Liver (tissue), 9 donors: ENCODE data around the gene FASTKD1. TPM values are rescaled to one million over a fixed set of nuclear protein-coding genes. Genes with fewer than 3 reads are reported as not detected.
"Not testable (repeated sequence)": the region's sequence is repeated elsewhere in the genome, so short reads cannot be mapped to it uniquely, and the experiment has no call there.

Experiments
- DNase-seq: peaks from one replicate; pipeline ENCODE4 v3.0.0-alpha.2; 2017; ENCODE audit warnings: low spot score
- H3K27ac ChIP-seq, 2 donors: one replicate each; pipeline ENCODE4 v1.7.0; 2013; ENCODE audit warnings: inconsistent platforms in 2 of 2, low read length in 2 of 2, control low read depth in 1 of 2, low read depth in 1 of 2, mild to moderate bottlenecking in 1 of 2
- H3K27me3 ChIP-seq, 4 donors: one replicate each; pipeline versions ENCODE4 v1.6.1 to v1.7.0; 2013; ENCODE audit warnings: low read length in 3 of 4, inconsistent platforms in 1 of 4, mild to moderate bottlenecking in 1 of 4, moderate library complexity in 1 of 4; ENCODE audit not compliant: control insufficient read depth in 4 of 4, insufficient read depth in 4 of 4
- H3K36me3 ChIP-seq, 4 donors: one replicate each; pipeline versions ENCODE4 v1.6.1 to v1.7.0; 2013; ENCODE audit warnings: low read length in 3 of 4, mild to moderate bottlenecking in 3 of 4, low read depth in 1 of 4, moderate library complexity in 1 of 4; ENCODE audit not compliant: control insufficient read depth in 4 of 4, insufficient read depth in 3 of 4
- H3K4me1 ChIP-seq, 4 donors: one replicate each; pipeline versions ENCODE4 v1.6.1 to v1.7.0; 2013; ENCODE audit warnings: low read length in 3 of 4, mild to moderate bottlenecking in 3 of 4, moderate library complexity in 1 of 4; ENCODE audit not compliant: control insufficient read depth in 4 of 4, insufficient read depth in 4 of 4
- H3K4me3 ChIP-seq, 3 donors: one replicate each; pipeline versions ENCODE4 v1.6.1 to v1.7.0; 2013; ENCODE audit warnings: low read length in 3 of 3, control low read depth in 1 of 3, low read depth in 1 of 3, mild to moderate bottlenecking in 1 of 3
- H3K9ac ChIP-seq, 2 donors: one replicate each; pipeline ENCODE4 v1.7.0; 2013; ENCODE audit warnings: low read length in 2 of 2, mild to moderate bottlenecking in 2 of 2, moderate library complexity in 2 of 2, control low read depth in 1 of 2, low read depth in 1 of 2
- H3K9me3 ChIP-seq, 4 donors: one replicate each; pipeline versions ENCODE4 v1.6.1 to v1.7.0; 2013; ENCODE audit warnings: low read length in 3 of 4; ENCODE audit not compliant: control insufficient read depth in 4 of 4
- JUND ChIP-seq, 2 donors: IDR thresholded peaks; 2 replicates each; pipeline ENCODE4 v1.6.1; 2016; ENCODE audit warnings: antibody characterized with exemption in 2 of 2
- REST ChIP-seq: IDR thresholded peaks from 2 replicates; pipeline ENCODE4 v1.6.1; 2016; ENCODE audit warnings: antibody characterized with exemption, mild to moderate bottlenecking
- RXRA ChIP-seq, 2 donors: IDR thresholded peaks; 2 replicates each; pipeline ENCODE4 v1.6.1; 2017 to 2018; ENCODE audit warnings: antibody characterized with exemption in 2 of 2, mild to moderate bottlenecking in 1 of 2
- SP1 ChIP-seq: IDR thresholded peaks from 2 replicates; pipeline ENCODE4 v1.6.1; 2018; ENCODE audit warnings: antibody characterized with exemption, mild to moderate bottlenecking
- TAF1 ChIP-seq: conservative IDR thresholded peaks from 2 replicates; pipeline ENCODE4 v1.6.1; 2016; ENCODE audit warnings: antibody characterized with exemption, mild to moderate bottlenecking
- YY1 ChIP-seq: IDR thresholded peaks from 2 replicates; pipeline ENCODE4 v1.6.1; 2016; ENCODE audit warnings: antibody characterized with exemption, mild to moderate bottlenecking
- ZBTB33 ChIP-seq: IDR thresholded peaks from 2 replicates; pipeline ENCODE4 v1.6.1; 2016; ENCODE audit warnings: antibody characterized with exemption
- WGBS: extraction: QIAGEN DNeasy Blood & Tissue Kit; methylation state at CpG from one replicate; pipeline ENCODE4 v1.1.7; 2013; 5-methylcytosine and 5-hydroxymethylcytosine counted together
- polyA plus RNA-seq, 2 donors: library from polyadenylated mRNA; stranded (reverse) in 1 of 2; unstranded in 1 of 2; fragments of 200-250 nt in 1 of 2; fragments of >200 nt in 1 of 2; fragmentation: Nextera tagmentation in 1 of 2; extraction: Ambion mirVana in 1 of 2; gene quantifications; one replicate each; pipeline versions ENCODE4 v1.2.1 to v1.2.3, GENCODE V29; 2013 to 2015
- total RNA-seq, 2 donors: library from RNA; depleted of rRNA; stranded (reverse); fragments of >200 nt; gene quantifications; one replicate each; pipeline ENCODE4 v1.2.3, GENCODE V29; 2014
- TF ChIP-seq, protein P1 (sequence below): IDR thresholded peaks from 2 replicates; pipeline ENCODE4 v1.6.1; 2016; ENCODE audit warnings: antibody characterized with exemption
- donor health status: healthy.
- donor health status: healthy.
- donor health status: healthy.
- donor health status: healthy.
- donor health status: healthy.

The FASTKD1 gene
- total and polyA plus RNA-seq, 4 donors: 6.7 to 20.7 (median 16.2) TPM

DNA sequence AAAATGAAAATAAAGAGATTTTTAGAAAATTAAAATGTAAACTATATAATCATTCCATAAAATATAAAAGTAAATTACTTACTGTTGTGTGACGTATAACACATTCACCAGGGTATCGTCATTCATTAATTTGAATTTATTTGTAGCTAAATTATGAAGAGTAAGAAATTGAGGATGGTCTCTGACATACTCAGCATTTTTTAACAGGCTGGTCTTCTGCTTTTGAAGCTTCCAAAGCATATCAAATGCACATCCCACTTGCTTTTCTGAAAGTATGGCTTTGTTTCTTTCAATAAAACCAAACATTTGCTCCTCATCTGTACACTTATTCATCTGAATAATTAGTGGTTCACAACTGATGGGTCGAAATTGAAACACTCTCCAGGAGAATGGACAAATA is 2.1 kb downstream of the FASTKD1 start:
- WGBS: 95% methylated on average over 3 of the region's 3 CpGs
- H3K9ac ChIP-seq: no peak overlapping the region
- no peak for DNase-seq
- H3K27me3 ChIP-seq: no peaks in the 10 kb centered on the region
- H3K27ac ChIP-seq: no peak overlapping the region
- H3K36me3 ChIP-seq: no peaks in the 10 kb centered on the region
- H3K4me3 ChIP-seq: no peak overlapping the region
- peaks cover 0 to 9% (median 7%) of the 10 kb centered on the region in 4 donors for H3K4me1 ChIP-seq
- no peaks in the 10 kb centered on the region for H3K9me3 ChIP-seq
- TF ChIP-seq, protein P1, sequence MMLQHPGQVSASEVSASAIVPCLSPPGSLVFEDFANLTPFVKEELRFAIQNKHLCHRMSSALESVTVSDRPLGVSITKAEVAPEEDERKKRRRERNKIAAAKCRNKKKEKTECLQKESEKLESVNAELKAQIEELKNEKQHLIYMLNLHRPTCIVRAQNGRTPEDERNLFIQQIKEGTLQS: no peak
- TF ChIP-seq ZBTB33 (no peak), REST (no peak)

GRCh38 chr2:169570752-169571151 is 2.9 kb downstream of the FASTKD1 start:
- not testable (repeated sequence) for DNase-seq, H3K4me3 ChIP-seq, H3K27ac ChIP-seq, H3K9me3 ChIP-seq, H3K36me3 ChIP-seq, H3K9ac ChIP-seq, H3K27me3 ChIP-seq, H3K4me1 ChIP-seq
- WGBS: 97% methylated on average over 4 of the region's 4 CpGs

- Histone ChIP-seq H3K4me3 (no peak overlapping the region), H3K9me3 (no peaks in the 10 kb centered on the region), H3K4me1 (peaks cover 0 to 9% (median 7%) of the 10 kb centered on the region in 4 donors), H3K27ac (no peak overlapping the region), H3K9ac (no peak overlapping the region), H3K27me3 (no peaks in the 10 kb centered on the region), H3K36me3 (no peaks in the 10 kb centered on the region)
- no peak for DNase-seq
- TF ChIP-seq JUND (IDR thresholded peaks at IDR 0.05): no peak
- TF ChIP-seq SP1: no peak
- no peak for TF ChIP-seq YY1
- no peak for TF ChIP-seq TAF1
- TF ChIP-seq RXRA (IDR thresholded peaks at IDR 0.05): no peak
- 92% methylated on average over 2 of the region's 2 CpGs for WGBS
Measured at GRCh38 chr2:169569948-169570347, 3.7 kb downstream of the FASTKD1 start.
